Measurements from ENCODE around the gene ARL5A.
"Not testable (repeated sequence)": the region's sequence is repeated elsewhere in the genome, so short reads cannot be mapped to it uniquely, and the experiment has no call there.

ARL5A gene, protein sequence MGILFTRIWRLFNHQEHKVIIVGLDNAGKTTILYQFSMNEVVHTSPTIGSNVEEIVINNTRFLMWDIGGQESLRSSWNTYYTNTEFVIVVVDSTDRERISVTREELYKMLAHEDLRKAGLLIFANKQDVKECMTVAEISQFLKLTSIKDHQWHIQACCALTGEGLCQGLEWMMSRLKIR

DNA sequence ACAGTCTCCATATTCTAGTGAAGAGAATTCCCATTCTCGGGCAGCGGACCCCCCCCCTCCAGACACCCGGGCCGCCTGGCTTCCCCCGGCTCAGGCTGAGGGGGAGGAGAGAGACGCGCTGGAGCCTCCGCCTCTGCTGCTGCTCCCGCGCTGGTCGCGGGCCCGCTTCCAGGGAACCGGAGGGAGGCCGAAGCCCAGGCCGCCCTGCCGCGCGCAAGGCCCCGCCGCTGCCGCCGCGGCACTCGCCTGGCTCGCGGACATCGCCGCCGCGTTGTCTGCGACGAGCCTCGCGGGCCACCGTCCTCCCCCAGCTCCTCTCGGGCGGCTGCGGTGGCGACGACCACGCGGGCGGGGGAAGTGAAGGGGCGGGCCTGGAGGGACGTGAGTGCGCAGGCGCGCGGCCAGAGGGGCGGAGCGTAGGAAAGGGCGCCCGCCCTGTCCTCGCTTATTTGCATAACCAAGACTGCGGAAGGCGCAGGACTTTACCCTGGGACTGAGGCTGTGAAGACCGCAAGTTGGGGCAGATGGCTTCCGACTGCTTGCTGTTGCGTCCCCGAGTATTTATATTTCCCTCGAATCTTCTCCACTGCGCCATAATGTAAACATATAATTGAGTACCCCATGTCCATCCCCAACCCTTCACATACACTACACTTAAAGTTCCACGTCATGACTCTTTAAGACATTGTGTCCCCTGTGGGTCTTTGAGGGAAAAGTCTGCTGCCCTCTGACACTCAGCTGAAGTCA, at the start of gene ARL5A:
TSS of gene ARL5A (minus strand) at position 279 of the 747 bp plus-strand sequence. CDS start at position 34, 245 bp downstream.
- peak; percentile 96 for DNase-seq

DNA sequence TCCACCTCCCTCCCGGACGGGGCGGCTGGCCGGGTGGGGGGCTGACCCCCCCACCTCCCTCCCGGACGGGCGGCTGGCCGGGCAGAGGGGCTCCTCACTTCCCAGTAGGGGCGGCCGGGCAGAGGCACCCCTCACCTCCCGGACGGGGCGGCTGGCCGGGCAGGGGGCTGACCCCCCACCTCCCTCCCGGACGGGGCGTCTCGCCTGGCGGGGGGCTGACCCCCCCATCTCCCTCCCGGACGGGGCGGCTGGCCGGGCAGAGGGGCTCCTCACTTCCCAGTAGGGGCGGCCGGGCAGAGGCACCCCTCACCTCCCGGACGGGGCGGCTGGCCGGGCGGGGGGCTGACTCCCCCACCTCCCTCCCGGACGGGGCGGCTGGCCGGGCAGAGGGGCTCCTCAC, 47.4 kb upstream of the ARL5A start:
- not testable (repeated sequence) for DNase-seq

DNA sequence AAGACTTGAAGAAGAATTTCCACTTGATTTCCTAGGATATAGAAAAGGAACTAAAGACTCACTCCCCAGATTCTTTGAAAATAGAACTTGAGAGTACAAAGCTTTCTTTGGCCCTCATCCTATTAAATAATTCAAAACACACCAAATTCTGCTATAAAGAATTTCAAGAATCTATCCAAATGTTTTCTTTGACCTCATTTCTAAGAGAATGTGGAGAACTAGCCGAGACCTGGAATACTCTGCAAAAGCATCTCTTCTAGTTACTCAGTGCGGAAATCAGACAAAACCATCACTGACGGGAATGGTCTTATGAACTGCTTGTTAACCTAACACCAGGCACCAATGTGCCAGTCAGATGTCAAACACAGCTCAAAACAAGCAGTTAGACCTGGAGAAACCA, 44.2 kb upstream of the ARL5A start:
- DNase-seq: no peak

DNA sequence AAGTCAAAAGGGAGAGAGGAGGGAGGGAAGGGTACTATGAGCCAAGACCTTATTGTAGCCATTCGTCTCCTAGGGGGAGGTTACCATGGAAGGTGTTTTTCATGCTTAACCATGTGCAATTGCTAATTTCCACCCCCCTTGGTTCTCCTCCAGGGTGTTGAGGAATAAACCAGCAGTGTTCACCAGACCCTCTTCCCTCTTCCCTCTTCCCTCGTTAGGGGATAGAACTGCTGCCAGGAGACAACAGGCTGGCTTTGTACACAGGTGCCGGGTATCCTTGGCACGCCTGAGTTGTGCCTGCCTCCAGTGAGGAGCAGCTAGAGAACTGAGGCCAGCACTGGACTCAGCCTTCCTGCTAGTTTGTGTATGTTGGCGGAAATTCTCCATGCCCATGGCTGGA, 41.1 kb upstream of the ARL5A start:
- no peak for DNase-seq

DNA sequence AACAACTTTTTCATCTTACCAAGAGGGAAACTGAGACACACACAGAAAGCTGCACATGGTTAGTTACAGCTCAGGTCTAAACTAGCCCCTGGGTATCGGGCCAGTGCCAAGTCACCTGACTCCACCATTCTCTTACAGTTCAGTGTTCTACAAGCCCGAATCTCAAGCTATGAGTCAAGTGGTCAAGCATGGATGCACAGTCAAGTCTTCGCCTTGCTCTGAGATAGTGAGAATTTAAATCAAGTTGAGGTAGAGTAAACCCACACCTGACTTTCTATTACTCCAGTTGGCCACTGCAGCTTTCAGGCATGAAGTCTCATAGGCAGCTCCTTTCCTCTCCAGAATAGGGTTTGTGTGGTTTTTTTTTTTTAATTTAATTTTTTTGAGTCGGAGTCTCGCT, 34.5 kb upstream of the ARL5A start:
- no peak for DNase-seq

DNA sequence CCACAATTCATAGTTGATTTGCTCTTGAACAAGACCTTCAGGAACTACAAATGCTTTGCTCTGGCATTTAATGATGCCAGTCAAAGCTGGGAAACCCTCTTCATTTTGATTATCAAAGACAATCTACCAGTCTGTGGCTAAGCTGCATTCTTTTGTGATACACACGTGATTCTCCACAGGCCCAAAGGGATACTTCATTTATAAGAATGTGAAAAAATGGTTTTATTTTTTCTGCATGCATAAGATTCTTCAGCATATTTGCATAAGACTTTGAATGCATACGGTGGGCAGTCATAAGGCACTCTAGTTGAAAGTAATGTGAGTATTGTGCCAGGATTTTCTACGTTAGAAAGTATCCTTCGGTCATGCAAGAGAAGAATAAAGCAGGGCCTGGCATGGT, 33.0 kb upstream of the ARL5A start:
- no peak for DNase-seq

DNA sequence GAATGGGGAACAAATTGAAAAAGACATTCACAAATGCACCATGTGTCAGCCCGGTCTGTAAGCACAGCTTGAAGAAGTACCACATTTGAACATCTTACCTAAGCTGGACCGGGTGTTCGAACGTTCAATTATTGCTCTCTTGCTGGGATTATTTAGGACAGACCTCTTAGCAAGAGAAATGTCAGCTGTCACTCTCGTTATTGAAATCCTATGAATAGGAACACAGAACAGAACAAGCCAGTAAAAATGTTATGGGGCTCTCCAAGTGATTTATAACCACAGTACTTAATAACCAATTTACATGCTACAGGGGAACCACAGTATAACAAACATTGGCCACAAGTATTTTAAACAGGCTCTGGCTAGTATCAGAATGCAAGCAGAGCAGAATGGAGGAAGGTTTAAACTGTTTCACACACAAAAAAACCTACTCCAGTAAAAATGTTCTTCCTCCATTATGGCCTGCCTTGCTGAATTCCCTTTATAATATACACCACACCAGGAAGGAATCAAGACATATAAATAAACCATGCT, 32.5 kb upstream of the ARL5A start:
- DNase-seq: no peak

DNA sequence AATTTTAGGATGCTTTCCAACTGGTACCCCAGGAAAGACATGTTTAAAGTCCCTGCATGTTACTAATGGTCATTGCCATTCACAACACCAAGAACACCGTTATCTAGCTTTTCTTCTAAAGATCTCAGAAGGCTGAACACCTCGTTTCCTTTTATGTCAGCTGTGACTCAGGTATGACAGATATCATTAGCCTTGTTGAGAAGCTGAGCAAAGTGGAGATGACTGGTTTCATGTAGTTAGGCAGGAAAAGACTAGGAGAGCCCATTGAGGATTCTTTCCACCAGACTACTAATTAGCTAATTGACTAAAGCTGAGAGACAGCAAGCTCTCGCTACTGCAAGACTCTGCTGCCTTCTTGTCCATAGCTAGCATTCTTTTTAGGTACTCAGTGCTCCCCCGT, 32.0 kb upstream of the ARL5A start:
- DNase-seq: no peak

DNA sequence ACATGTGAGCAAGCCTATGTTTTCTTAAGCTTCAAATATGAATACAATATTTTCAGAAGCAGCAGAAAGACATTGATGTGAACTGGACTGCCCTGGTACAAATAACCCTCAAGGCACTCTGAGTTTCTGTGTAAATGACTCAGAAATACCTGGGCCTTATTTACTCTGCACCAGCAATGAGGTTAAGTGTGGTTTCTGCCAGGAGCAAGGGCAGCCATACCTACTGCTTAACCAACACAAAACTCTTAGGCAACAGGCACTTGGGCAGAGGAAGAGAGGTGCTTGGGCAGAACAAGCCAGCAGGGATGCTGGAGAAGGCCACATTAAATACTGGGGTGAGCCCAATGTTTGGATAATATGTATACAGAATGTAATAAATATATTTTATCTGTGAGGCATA, 29.4 kb upstream of the ARL5A start:
- DNase-seq: no peak

DNA sequence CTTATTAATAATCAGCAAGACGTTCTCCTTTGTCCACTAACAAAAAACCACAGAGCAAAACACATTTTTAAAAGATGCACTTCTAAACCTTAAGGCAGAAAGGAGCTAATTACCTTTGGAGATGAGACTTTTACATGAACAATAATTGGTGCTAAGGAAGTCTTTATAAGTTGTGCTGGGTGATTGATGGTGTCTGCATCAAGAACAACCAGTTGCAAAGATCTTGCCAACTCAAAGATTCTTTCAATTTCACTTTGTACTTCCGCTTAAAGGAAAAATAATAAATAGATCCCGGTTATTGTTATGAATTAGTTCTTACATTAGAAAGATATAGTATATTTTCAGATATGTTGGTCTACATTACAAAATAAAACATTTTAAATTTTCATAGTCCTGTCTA, 26.9 kb upstream of the ARL5A start:
- DNase-seq: no peak

DNA sequence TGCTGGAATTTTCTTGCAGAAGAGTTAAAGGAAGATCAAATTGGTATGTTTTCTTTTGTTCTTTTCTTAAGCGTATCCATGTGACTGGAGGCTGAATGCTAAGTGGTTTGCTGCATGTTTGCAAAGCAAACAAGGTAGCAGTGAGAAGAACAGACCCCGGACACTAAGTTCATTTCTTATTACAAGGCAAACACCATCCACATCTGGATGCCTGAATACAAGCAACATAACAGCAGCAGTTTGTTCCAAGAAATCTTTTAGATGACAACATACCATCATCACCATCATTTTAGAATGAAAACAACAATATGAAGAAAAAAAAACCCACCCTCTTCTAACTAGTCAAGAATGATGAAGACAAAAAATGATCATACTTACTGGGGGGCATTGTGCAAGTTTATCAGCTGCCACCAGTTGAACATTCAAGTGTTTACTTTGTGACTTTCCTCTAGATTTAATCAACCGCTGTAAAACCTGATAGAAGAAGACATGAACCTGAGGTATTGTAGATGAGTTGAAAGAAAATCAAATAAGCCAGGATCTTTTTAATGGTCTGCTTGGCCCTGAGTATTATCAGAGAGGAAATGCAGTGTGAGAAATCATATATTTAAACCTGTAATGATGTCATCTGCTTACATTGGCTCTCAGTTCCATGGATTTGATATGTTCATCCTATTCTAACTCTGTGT, 25.0 kb upstream of the ARL5A start:
- DNase-seq: no peak

DNA sequence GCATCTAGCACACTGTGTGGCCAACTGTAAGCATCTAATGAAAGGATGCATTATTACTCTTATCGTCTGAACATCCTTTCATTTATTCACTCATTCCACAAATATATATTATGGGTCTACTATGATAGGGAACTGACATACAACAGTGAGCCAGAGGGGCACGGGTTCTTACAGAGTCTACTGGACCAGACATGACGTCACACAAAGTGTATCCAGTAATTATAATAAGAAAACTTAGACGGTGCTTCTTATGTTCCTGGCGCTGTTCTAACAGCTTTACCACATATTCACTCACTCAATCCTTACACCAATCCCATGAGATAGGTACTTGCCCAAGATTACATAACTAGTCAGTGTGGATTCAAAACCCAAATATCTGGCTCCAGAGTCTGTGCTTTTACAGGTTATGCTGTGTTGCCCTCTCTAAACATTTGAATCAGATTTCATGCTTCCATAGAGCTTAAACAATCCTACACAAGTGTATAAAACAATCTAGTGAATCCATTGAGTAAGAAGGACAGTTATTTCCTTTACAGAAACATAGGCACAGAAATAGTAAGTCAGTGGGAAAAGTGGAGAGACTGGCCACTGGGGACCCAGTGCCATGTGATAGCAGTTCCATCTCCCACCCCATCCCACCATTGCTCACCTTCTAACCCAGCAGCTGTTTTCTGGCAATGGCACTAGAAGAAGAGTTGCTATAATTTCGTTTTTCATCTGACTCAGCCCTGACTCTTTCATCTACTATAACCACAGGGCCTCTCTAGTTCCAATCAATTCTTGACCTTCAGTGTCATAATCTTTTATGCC, 24.2 kb upstream of the ARL5A start:
- DNase-seq: no peak

DNA sequence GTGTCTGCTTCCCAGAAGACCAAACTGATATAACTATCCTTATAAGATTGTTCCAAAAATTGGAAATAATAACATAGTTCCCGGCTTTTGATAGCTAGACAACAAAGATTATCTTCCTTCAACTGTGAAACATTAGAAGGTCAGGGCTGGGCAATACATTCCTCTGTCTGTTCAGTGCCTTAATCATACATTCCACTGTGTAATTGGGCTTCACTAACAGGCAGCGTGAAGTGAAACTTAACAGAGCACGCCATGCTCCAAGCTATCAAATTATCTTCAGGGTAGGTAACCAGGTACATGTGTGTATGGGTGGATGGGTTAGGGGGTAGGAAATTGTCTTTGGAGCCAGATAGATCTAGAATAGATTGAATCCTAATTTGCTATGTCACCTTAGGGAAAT, 23.5 kb upstream of the ARL5A start:
- no peak for DNase-seq

DNA sequence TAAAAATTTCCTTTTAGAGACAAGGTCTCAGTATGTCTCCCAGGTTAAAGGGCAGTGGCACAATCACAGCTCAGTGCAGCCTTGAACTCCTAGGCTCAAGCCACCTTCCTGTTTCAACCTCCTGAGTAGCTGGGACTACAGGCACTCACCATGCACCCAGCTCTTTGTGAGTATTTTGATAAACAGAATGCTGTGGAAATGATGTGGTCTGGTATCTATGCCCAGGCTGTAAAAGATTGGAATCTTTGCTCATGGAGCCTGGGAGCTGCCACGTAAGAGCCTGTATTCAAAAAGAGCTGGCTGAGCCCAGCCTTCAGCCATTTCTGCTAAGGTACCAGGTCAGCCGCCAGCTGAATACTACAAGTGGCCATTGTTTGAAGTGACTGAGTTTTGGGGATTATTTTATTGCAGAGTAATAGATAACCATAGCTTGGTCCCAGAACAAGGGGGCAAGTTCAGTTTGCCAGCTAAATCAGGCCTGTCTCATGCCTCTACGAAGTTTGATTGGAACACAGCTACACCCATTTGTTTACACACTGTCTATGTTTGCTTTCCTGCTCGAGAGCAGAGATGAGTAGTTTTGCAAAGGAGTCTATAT, 21.3 kb upstream of the ARL5A start:
- no peak for DNase-seq

DNA sequence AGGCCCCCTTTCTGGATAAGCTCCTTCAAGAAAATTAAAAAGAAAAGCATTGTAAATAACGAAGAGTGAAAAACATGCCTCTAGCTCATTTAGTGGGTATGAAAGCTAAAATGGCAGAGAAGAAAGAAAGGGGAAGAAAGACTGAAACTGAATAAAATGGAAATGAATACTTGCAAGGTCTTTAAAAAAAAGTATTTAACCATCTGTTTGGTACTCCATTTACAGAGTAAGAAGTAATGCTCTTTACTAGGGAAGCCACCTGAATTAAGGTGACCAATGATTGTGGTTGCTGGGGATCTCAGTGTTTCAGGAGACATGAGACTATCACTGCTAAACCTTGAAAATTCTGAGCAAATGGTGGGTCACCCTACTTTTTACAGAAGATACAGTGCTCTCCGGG, 17.7 kb upstream of the ARL5A start:
- DNase-seq: no peak

DNA sequence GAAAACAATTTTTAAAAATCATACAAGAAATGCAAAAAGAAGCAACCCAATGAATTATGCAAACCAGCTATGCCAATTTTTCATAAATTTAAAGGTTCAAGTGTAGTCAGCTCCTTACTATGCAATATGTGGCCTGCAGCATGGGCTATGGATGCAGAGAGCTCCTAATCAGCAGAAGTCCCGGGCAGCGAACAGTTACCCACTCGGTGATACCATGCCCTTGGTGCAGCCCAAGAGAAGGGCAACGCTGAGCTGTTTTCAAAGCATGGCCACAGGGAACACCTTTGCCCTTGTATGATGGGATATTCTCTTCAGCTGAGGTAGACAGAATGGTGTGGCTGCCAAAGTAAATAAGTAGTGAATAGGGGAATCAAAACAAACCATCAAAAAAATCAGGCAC, 17.3 kb upstream of the ARL5A start:
- no peak for DNase-seq

DNA sequence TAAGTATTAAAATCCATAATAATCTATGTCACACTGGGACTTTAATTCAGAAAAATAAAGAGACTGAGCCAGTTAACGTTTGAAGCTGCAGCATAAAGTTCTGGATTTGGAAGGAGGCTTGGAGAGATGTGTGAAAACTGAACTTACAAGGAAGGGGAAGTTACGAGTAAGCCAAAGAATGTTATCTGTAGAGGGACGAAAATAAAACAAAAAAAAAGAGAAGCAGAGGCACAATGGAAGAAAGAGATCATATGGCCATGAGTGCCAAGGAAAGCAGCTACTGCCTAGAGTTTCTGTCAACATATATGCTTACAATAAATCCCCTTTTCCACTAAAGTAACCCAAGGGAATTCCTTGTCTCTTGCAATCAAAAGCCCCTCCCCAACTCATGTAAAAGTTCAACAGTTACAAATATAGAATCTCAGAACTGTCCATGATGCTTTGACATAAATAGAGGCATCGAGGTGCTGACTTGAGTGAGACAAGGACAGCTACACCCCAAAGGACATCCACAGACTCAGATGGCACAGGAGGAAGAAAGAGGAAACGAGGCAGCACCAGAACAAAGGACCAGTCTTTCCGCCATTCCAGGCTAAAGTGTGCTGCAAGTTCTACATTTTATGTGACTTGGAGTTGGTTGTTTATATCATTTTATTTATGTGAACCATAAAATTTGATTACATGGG, 16.1 kb upstream of the ARL5A start:
- DNase-seq: no peak

DNA sequence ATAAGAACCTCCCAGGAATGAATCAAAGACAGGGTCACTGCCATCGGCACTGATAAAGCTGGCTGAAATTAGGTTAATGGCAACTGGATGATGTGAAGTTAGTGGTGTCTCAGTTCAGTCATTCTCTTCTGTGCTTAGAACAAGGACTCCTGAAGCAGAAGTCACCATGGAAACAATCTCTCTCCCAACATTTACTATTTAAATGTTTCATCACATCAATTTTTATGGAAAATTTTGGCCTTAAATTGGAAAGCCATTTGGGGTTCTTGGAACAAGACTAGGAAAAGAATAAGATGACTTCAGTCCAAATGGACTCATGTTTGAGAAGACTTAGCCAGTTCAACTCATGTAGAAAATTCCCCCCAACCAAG, 15.5 kb upstream of the ARL5A start:
- no peak for DNase-seq

DNA sequence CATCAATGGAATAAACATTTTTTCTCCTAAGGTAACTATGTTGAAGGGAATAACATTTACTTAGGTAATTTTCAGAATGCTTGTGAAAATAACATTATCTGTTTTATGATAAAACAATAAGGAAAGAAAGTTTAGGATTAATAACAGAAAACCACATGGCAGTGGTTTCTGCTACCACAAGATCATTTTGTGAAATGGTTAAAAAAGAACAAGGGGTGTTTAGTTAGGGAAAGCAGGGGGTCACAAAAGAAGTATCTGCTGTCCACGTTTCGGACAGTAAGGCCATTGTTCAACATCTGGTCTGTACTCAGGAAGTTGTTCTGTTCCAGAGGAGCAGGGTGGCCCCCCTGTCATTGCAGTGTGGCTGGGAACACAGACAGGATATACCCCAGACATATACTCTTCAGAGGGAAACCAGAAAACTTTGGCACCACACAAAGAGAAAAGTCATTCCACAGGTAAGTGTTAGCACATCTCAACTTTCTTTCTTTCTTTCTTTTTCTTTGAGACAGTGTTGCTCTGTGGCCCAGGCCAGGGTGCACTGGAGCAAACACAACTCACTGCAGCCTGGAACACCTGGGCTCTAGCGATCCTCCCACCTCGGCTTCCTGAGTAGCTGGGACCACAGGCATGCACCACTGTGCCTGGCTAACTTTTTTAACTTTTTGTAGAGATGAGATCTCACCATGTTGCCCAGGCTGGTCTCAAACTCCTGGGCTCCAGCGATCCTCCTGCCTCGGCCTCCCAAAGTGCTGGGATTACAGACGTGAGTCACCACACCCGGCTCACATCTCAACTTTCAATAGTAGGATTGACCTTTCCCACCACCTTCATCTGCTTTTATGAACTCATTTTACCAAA, 14.8 kb upstream of the ARL5A start:
- no peak for DNase-seq

DNA sequence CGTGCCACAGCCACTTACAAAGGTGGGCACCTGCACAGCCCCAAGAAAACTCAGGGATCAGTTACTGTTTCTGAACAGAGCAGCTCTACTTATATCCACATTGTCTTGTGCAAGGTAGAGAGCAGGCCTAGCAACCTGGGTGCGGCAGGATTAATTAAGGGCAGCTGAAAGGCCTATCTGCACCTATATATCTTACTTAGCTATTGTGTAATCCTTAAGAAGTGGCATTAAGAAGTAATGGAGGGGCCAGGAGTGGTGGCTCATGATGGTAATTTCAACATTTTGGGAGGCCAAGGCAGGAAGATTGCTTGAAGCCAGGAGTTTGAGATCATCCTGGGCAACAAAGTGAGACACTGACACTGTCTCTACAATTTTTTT, 12.8 kb upstream of the ARL5A start:
- DNase-seq: no peak
